ENCODE data around the gene FOXE1.

FOXE1 gene

DNA sequence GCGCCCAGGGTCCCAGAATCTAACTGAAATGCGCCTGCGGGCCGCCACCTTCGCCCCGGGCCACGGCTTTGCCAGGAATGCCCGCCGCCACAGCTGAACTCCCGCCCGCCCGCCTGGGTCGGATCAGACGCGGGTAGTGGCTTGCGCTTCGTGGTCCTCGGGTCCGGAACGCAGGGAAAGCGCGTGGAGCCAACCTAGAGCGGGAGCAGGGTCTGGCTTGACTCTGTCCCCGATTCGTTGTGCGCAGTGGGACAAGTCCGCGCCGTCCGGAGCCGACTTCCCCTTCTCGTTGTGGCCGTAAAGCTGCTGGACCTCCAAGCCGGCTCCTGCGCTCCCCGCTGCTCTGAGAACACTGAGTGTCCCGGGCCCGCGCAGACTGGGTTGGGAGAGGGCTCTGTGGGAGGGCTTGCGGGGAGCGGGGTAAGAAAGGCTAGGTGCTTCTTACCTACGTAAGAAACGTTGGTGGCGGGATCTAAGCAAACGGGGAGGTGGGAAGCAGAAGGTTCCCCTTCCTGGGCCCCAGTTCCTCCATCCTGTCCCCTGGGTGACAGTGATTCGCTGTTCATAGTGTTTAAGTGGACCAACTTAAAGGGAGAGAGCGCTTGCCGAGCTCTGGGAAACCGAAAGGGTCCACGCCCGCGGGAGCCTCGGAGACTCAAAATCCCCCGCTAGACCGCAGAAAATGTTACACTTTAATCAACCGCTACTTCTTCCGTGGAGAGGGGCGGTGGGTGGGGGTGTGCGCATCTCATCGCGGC is 4.4 kb upstream of the FOXE1 start:
- TF ChIP-seq, protein P1, sequence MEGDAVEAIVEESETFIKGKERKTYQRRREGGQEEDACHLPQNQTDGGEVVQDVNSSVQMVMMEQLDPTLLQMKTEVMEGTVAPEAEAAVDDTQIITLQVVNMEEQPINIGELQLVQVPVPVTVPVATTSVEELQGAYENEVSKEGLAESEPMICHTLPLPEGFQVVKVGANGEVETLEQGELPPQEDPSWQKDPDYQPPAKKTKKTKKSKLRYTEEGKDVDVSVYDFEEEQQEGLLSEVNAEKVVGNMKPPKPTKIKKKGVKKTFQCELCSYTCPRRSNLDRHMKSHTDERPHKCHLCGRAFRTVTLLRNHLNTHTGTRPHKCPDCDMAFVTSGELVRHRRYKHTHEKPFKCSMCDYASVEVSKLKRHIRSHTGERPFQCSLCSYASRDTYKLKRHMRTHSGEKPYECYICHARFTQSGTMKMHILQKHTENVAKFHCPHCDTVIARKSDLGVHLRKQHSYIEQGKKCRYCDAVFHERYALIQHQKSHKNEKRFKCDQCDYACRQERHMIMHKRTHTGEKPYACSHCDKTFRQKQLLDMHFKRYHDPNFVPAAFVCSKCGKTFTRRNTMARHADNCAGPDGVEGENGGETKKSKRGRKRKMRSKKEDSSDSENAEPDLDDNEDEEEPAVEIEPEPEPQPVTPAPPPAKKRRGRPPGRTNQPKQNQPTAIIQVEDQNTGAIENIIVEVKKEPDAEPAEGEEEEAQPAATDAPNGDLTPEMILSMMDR (conservative IDR thresholded peaks at IDR 0.05; ENCODE audit: low read length) = no peak
- TF ChIP-seq EZH2phosphoT487 (IDR thresholded peaks at IDR 0.05; ENCODE audit: borderline replicate concordance) = no peak
- no peaks in the 10 kb centered on the region for H3F3A ChIP-seq (ENCODE audit: low read depth)
- H3K4me1 ChIP-seq (ENCODE audit: insufficient read depth, low read length, poor library complexity, severe bottlenecking) = no peaks in the 10 kb centered on the region
- no peak overlapping the region for H3K4me2 ChIP-seq (ENCODE audit: low read depth, low read length, poor library complexity, severe bottlenecking)
- H3K4me3 ChIP-seq (ENCODE audit: low read length, poor library complexity, severe bottlenecking) = no peak overlapping the region
- H3K9me3 ChIP-seq (ENCODE audit: insufficient read depth, low read depth, low read length) = no peaks in the 10 kb centered on the region
- no peaks in the 10 kb centered on the region for H4K20me1 ChIP-seq (ENCODE audit: insufficient read depth, low read length, poor library complexity, severe bottlenecking)
- no peak overlapping the region for H2AFZ ChIP-seq (ENCODE audit: low read length)
- H3K36me3 ChIP-seq (ENCODE audit: insufficient read depth, low read length) = no peaks in the 10 kb centered on the region
- H3K79me2 ChIP-seq (ENCODE audit: insufficient read depth, low read length) = no peaks in the 10 kb centered on the region
- peaks cover 6% of the 10 kb centered on the region for H3K27me3 ChIP-seq (ENCODE audit: insufficient read depth, low read length, poor library complexity, severe bottlenecking)
- H3K9ac ChIP-seq (ENCODE audit: low read depth, low read length, poor library complexity, severe bottlenecking) = no peak overlapping the region
- H3K9me2 ChIP-seq (replicated peaks; ENCODE audit: low read depth, low read length) = no peaks in the 10 kb centered on the region

DNA sequence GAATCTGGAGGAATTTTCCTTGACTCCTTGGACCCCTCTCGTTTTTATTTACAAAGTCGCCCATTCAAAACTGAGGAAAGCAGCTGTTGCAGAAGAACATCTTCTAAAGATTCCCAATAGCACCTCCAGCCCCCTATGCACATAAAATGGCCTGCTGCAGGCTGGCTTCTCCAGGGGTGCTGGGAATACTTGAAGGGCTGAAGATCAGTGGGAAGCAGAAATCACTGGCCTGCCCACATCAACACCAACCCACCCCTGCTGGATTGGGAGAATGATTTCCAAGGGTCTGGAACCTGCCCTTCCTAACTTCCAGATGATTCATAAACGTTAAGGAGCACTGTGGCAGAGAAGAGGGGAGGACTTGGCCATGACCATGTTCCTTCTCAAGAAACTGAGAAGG is 3.0 kb upstream of the FOXE1 start:
- Histone ChIP-seq H3K36me3 (ENCODE audit: insufficient read depth, low read length) (no peaks in the 10 kb centered on the region), H3K4me2 (ENCODE audit: low read depth, low read length, poor library complexity, severe bottlenecking) (no peak overlapping the region), H3K79me2 (ENCODE audit: insufficient read depth, low read length) (no peaks in the 10 kb centered on the region), H3K4me1 (ENCODE audit: insufficient read depth, low read length, poor library complexity, severe bottlenecking) (no peaks in the 10 kb centered on the region), H3K4me3 (ENCODE audit: low read length, poor library complexity, severe bottlenecking) (no peak overlapping the region), H3K9me3 (ENCODE audit: insufficient read depth, low read depth, low read length) (no peaks in the 10 kb centered on the region), H3K9me2 (replicated peaks; ENCODE audit: low read depth, low read length) (no peaks in the 10 kb centered on the region), H3K9ac (ENCODE audit: low read depth, low read length, poor library complexity, severe bottlenecking) (no peak overlapping the region), H2AFZ (ENCODE audit: low read length) (no peak overlapping the region), H3K27me3 (ENCODE audit: insufficient read depth, low read length, poor library complexity, severe bottlenecking) (peaks cover 6% of the 10 kb centered on the region), H4K20me1 (ENCODE audit: insufficient read depth, low read length, poor library complexity, severe bottlenecking) (no peaks in the 10 kb centered on the region), H3F3A (ENCODE audit: low read depth) (no peaks in the 10 kb centered on the region)
- TF ChIP-seq, protein P1 (conservative IDR thresholded peaks at IDR 0.05; ENCODE audit: low read length) = no peak
- TF ChIP-seq EZH2phosphoT487 (IDR thresholded peaks at IDR 0.05; ENCODE audit: borderline replicate concordance) = no peak

DNA sequence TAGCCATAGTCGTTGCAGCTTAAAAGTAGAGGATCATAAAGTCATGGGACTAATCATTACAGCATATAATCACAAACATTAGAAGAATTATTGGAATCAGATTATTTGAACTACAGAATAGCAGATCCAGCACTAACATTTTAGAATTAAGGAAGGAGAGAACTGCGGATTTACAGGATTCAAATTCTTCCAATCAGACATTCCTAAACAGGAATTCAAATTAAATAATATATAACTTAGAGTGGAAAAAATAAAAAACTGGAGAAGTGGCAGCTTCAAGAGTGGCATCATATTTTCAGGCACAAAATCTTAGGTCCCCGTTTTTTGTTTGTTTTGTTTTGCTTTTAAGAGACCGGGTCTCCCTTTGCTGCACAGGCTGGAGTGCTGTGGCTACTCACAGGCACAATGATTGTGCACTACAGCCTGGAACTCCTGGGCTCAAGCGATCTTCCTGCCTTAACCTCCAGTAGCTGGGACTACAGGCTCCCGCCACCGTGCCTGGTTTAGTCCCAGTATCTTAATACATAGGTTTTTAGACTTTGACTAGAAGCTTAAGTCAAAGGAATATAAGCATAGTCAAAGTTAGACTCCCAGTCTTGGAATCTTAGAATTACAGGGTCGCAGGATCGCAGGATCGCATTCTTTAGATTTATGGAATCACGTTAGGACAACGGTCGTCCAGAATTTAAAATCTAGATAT is 2.1 kb upstream of the FOXE1 start:
- Histone ChIP-seq H3K36me3 (ENCODE audit: insufficient read depth, low read length) (no peaks in the 10 kb centered on the region), H3F3A (ENCODE audit: low read depth) (no peaks in the 10 kb centered on the region), H3K4me2 (ENCODE audit: low read depth, low read length, poor library complexity, severe bottlenecking) (no peak overlapping the region), H4K20me1 (ENCODE audit: insufficient read depth, low read length, poor library complexity, severe bottlenecking) (no peaks in the 10 kb centered on the region), H2AFZ (ENCODE audit: low read length) (no peak overlapping the region), H3K4me3 (ENCODE audit: low read length, poor library complexity, severe bottlenecking) (no peak overlapping the region), H3K9me3 (ENCODE audit: insufficient read depth, low read depth, low read length) (no peaks in the 10 kb centered on the region), H3K27me3 (ENCODE audit: insufficient read depth, low read length, poor library complexity, severe bottlenecking) (peaks cover 6% of the 10 kb centered on the region), H3K9me2 (replicated peaks; ENCODE audit: low read depth, low read length) (no peaks in the 10 kb centered on the region), H3K4me1 (ENCODE audit: insufficient read depth, low read length, poor library complexity, severe bottlenecking) (no peaks in the 10 kb centered on the region), H3K79me2 (ENCODE audit: insufficient read depth, low read length) (no peaks in the 10 kb centered on the region), H3K9ac (ENCODE audit: low read depth, low read length, poor library complexity, severe bottlenecking) (no peak overlapping the region)
- no peak for TF ChIP-seq EZH2phosphoT487 (IDR thresholded peaks at IDR 0.05; ENCODE audit: borderline replicate concordance)
- TF ChIP-seq, protein P1 (conservative IDR thresholded peaks at IDR 0.05; ENCODE audit: low read length) = no peak
